Gastroesophageal sphincter (tissue), 4 donors: ENCODE results near the gene ZBED4. TPM values are rescaled to one million over a fixed set of nuclear protein-coding genes. Genes with fewer than 3 reads are reported as not detected.
A peak's percentile ranks its signal among the peaks of the same experiment; 100 is the strongest.

ENCODE experiments used
- ATAC-seq: fragments of 150-250 bp; one replicate; pipeline ENCODE4 v1.9.1; 2016; ENCODE audit warnings: mild to moderate bottlenecking, moderate library complexity
- H3K27ac ChIP-seq, 4 donors: fragments of 200-600 bp; sonication (generic) in 3 of 4; 1 replicate in 3 of 4; 2 replicates in 1 of 4; pipeline ENCODE4 v1.5.1; 2016 to 2019
- H3K27me3 ChIP-seq: fragments of 200-600 bp; sonication (generic); one replicate; pipeline ENCODE4 v1.5.1; 2019
- H3K36me3 ChIP-seq, 2 donors: fragments of 200-600 bp; sonication (generic); one replicate each; pipeline ENCODE4 v1.5.1; 2019; ENCODE audit warnings: control low read depth in 1 of 2
- H3K4me1 ChIP-seq, 3 donors: fragments of 200-600 bp; sonication (generic); 1 replicate in 2 of 3; 2 replicates in 1 of 3; pipeline ENCODE4 v1.5.1; 2016 to 2019; ENCODE audit warnings: control low read depth in 2 of 3
- H3K4me3 ChIP-seq, 2 donors: fragments of 200-600 bp; sonication (generic); one replicate each; pipeline ENCODE4 v1.5.1; 2019; ENCODE audit warnings: mild to moderate bottlenecking in 1 of 2, moderate library complexity in 1 of 2
- H3K9me3 ChIP-seq, 3 donors: fragments of 200-600 bp; sonication (generic); one replicate each; pipeline ENCODE4 v1.5.1; 2017 to 2019; ENCODE audit warnings: control low read depth in 2 of 3
- CTCF ChIP-seq, 4 experiments: fragments of 200-600 bp in 2 of 4; fragments of 450-650 bp in 2 of 4; sonication (generic) in 1 of 4; IDR thresholded peaks; one replicate each; pipeline ENCODE4 v1.5.1; 2017 to 2019; ENCODE audit warnings: antibody characterized with exemption in 4 of 4, mild to moderate bottlenecking in 2 of 4, moderate library complexity in 2 of 4
- EP300 ChIP-seq: sonication (generic); formaldehyde crosslinking; IDR thresholded peaks from one replicate; pipeline ENCODE4 v1.6.1; 2017; ENCODE audit warnings: antibody characterized with exemption, mild to moderate bottlenecking
- POLR2A ChIP-seq, 2 donors: fragments of 450-650 bp; IDR thresholded peaks; one replicate each; pipeline ENCODE4 v1.6.1; 2017; ENCODE audit warnings: antibody characterized with exemption in 2 of 2, mild to moderate bottlenecking in 2 of 2, moderate library complexity in 1 of 2
- POLR2AphosphoS5 ChIP-seq: sonication (generic); formaldehyde crosslinking; IDR thresholded peaks from one replicate; pipeline ENCODE4 v1.6.1; 2017; ENCODE audit warnings: antibody characterized with exemption
- WGBS, 2 donors: methylation state at CpG; one replicate each; pipeline ENCODE4 v1.1.5; 2018; ENCODE audit warnings: low coverage in 1 of 2; 5-methylcytosine and 5-hydroxymethylcytosine counted together
- total RNA-seq, 4 donors: library from RNA; depleted of rRNA; stranded (reverse); fragments of >200 nt; gene quantifications; one replicate each; pipeline ENCODE4 v1.1.0, GENCODE V29; 2016

ZBED4 gene
- total RNA-seq, 4 donors from 2014 or later = 6.9 to 12.3 (median 7.1) TPM

GRCh38 chr22:49918911-49919881 is 65.6 kb downstream of the ZBED4 start:
- Histone ChIP-seq H3K36me3 (peaks cover 0 to 32% of the 10 kb centered on the region in 2 donors), H3K27me3 (no peaks in the 10 kb centered on the region), H3K4me1 (peaks cover 0 to 37% (median 14%) of the 10 kb centered on the region in 3 donors), H3K9me3 (no peaks in the 10 kb centered on the region), H3K4me3 (peak overlapping the region; percentile 64 to 91), H3K27ac (peak overlapping the region in 3 of 4 donors; percentile 93 to 97 (median 97))
- WGBS, 2 donors = 22 to 40% methylated on average over 4 to 15 of the region's 47 CpGs
- ATAC-seq = no peak
- TF ChIP-seq POLR2AphosphoS5 (no peak), CTCF (IDR thresholded peaks at IDR 0.05) (no peak), POLR2A (IDR thresholded peaks at IDR 0.05) (no peak), EP300 (no peak)

GRCh38 chr22:49920859-49921258 is 67.2 kb downstream of the ZBED4 start:
- Histone ChIP-seq H3K27me3 (no peaks in the 10 kb centered on the region), H3K9me3 (no peaks in the 10 kb centered on the region), H3K36me3 (peaks cover 0 to 42% of the 10 kb centered on the region in 2 donors), H3K4me1 (peaks cover 0 to 37% (median 14%) of the 10 kb centered on the region in 3 donors), H3K4me3 (no peak overlapping the region), H3K27ac (no peak overlapping the region)
- 93% methylated on average over 3 to 7 of the region's 18 CpGs for WGBS, 2 donors
- no peak for ATAC-seq
- TF ChIP-seq EP300 = no peak
- TF ChIP-seq POLR2AphosphoS5 = no peak
- no peak for TF ChIP-seq POLR2A (IDR thresholded peaks at IDR 0.05)
- TF ChIP-seq CTCF (IDR thresholded peaks at IDR 0.05) = no peak

- Histone ChIP-seq H3K27ac (no peak overlapping the region), H3K27me3 (no peaks in the 10 kb centered on the region), H3K9me3 (no peaks in the 10 kb centered on the region), H3K4me3 (no peak overlapping the region), H3K4me1 (peaks cover 0 to 35% (median 14%) of the 10 kb centered on the region in 3 donors), H3K36me3 (peaks cover 0 to 45% of the 10 kb centered on the region in 2 donors)
- no peak for ATAC-seq
- no peak for TF ChIP-seq POLR2AphosphoS5
- TF ChIP-seq CTCF (IDR thresholded peaks at IDR 0.05) = no peak
- WGBS, 2 donors = 20 to 80% methylated on average over 1 of the region's 35 CpGs
These were observed 68.0 kb downstream of the ZBED4 start for GRCh38 chr22:49921508-49922278.

GRCh38 chr22:49922484-49922883 is 68.8 kb downstream of the ZBED4 start:
- Histone ChIP-seq H3K4me1 (peaks cover 0 to 27% (median 12%) of the 10 kb centered on the region in 3 donors), H3K9me3 (no peaks in the 10 kb centered on the region), H3K27ac (peak overlapping the region in 1 of 4 donors; percentile 73), H3K27me3 (no peaks in the 10 kb centered on the region), H3K36me3 (peaks cover 0 to 52% of the 10 kb centered on the region in 2 donors), H3K4me3 (no peak overlapping the region)
- TF ChIP-seq POLR2AphosphoS5 (no peak), EP300 (no peak), CTCF (IDR thresholded peaks at IDR 0.05) (no peak), POLR2A (IDR thresholded peaks at IDR 0.05) (no peak)
- WGBS, 2 donors = 60 to 67% methylated on average over 1 of the region's 22 CpGs
- ATAC-seq = no peak
